ENCODE data around the gene LARGE2.

Gene LARGE2

GRCh38 chr11:45968901-45969300 lies 46.4 kb downstream of the LARGE2 start:
- no peak for DNase-seq

GRCh38 chr11:45973601-45974000 lies 51.1 kb downstream of the LARGE2 start:
- DNase-seq = no peak

- no peak for DNase-seq
Observed at GRCh38 chr11:45974806-45975205, 52.4 kb downstream of the LARGE2 start.

Measured in GOT3 (cell line).